OCI-LY7 (cell line): ENCODE results near the gene NINJ2. TPM values are rescaled to one million over a fixed set of nuclear protein-coding genes. Genes with fewer than 3 reads are reported as not detected.

Experiments
- BruUV-seq: library from RNA; stranded (reverse); fragments of 400-500 nt; replicated peaks from 2 replicates; lab custom pipeline; 2021; lab: Mats Ljungman, UMichigan
- CTCF ChIA-PET: fragments of 300-600 bp; sonication (Branson Sonifier 250); formaldehyde crosslinking; loops from one replicate; lab custom pipeline; 2022; ENCODE audit warnings: antibody characterized with exemption; ENCODE audit not compliant: unreplicated experiment; lab: Charles Lee
- POLR2A ChIA-PET: fragments of 300-600 bp; sonication (Branson Sonifier 250); formaldehyde crosslinking; loops from one replicate; lab custom pipeline; 2022; ENCODE audit warnings: antibody characterized with exemption; lab: Charles Lee
- DNase-seq: peaks from one replicate; pipeline ENCODE4 v3.0.0-alpha.2; 2015; ENCODE audit warnings: low spot score
- H2AFZ ChIP-seq: fragments of 200-600 bp; sonication (generic), shearing (Covaris generic); 2 replicates; pipeline ENCODE4 v1.6.1; 2014; ENCODE audit warnings: mild to moderate bottlenecking, antibody characterized with exemption, low read length, moderate library complexity
- H3K27ac ChIP-seq: fragments of 200-600 bp; sonication (generic); 2 replicates; pipeline ENCODE4 v1.5.1; 2014; ENCODE audit warnings: mixed run types, low read depth, mild to moderate bottlenecking, moderate library complexity, low read length, inconsistent platforms; ENCODE audit not compliant: poor library complexity, severe bottlenecking
- H3K36me3 ChIP-seq: fragments of 200-600 bp; sonication (generic); 2 replicates; pipeline ENCODE4 v1.6.1; 2014; ENCODE audit warnings: mild to moderate bottlenecking, antibody characterized with exemption, low read length, moderate library complexity, mixed read lengths; ENCODE audit not compliant: insufficient read depth
- H3K4me1 ChIP-seq: fragments of 200-600 bp; sonication (generic); 2 replicates; pipeline ENCODE4 v1.5.1; 2014; ENCODE audit warnings: mild to moderate bottlenecking, low read length; ENCODE audit not compliant: insufficient read depth, poor library complexity, severe bottlenecking
- H3K4me2 ChIP-seq: fragments of 200-600 bp; sonication (generic); 2 replicates; pipeline ENCODE4 v1.6.1; 2014; ENCODE audit warnings: mild to moderate bottlenecking, low read length
- H3K4me3 ChIP-seq: fragments of 200-600 bp; sonication (generic); 2 replicates; pipeline ENCODE4 v1.5.1; 2014; ENCODE audit warnings: mild to moderate bottlenecking, low read depth, low read length; ENCODE audit not compliant: poor library complexity, severe bottlenecking
- H3K79me2 ChIP-seq: fragments of 200-600 bp; sonication (generic); 2 replicates; pipeline ENCODE4 v1.6.1; 2016; ENCODE audit warnings: low read depth, mild to moderate bottlenecking, low read length, moderate library complexity, mixed read lengths; ENCODE audit not compliant: insufficient read depth
- H3K9me2 ChIP-seq: fragments of 200-600 bp; sonication (generic); 2 replicates; pipeline ENCODE4 v1.6.1; 2016; ENCODE audit warnings: mild to moderate bottlenecking, low read length, mixed read lengths; ENCODE audit not compliant: insufficient read depth
- H3K9me3 ChIP-seq: fragments of 200-600 bp; sonication (generic); 2 replicates; pipeline ENCODE4 v1.6.1; 2014; ENCODE audit warnings: mild to moderate bottlenecking, mixed run types, low read length, mixed read lengths
- H4K20me1 ChIP-seq: fragments of 200-600 bp; sonication (generic); 2 replicates; pipeline ENCODE4 v1.6.1; 2014; ENCODE audit warnings: mild to moderate bottlenecking, antibody characterized with exemption, low read length, moderate library complexity, mixed read lengths; ENCODE audit not compliant: insufficient read depth
- CTCF ChIP-seq: fragments of 200-600 bp; sonication (generic); conservative IDR thresholded peaks from 2 replicates; pipeline ENCODE4 v1.5.1; 2014; ENCODE audit warnings: mild to moderate bottlenecking, antibody characterized with exemption, low read length, moderate library complexity, mixed read lengths
- EZH2phosphoT487 ChIP-seq: fragments of 200-600 bp; sonication (generic); IDR thresholded peaks from 2 replicates; pipeline ENCODE4 v1.6.1; 2018; ENCODE audit warnings: low read depth, borderline replicate concordance, mild to moderate bottlenecking, mixed run types, antibody characterized with exemption, low read length, moderate library complexity, mixed read lengths
- intact Hi-C: fragments of 100-400 bp; cut with micrococcal nuclease; formaldehyde crosslinking; loops from one replicate; pipeline ENCODE4 v1.10.0; 2022; ENCODE audit not compliant: unreplicated experiment
- total RNA-seq, 2 experiments: library from RNA; depleted of rRNA in 1 of 2; stranded (reverse); fragments of >200 nt in 1 of 2; shearing (Covaris generic) in 1 of 2; gene quantifications; 2 replicates each; pipeline ENCODE4 v1.2.3, GENCODE V29; 2014 to 2022

Gene NINJ2
- total RNA-seq, 2 experiments from 2014 or later: 0.79 to 4.4 TPM

GRCh38 chr12:575129-575502 is 88.1 kb downstream of the NINJ2 start:
- H3K4me3 ChIP-seq: no peak overlapping the region
- H2AFZ ChIP-seq: peak overlapping the region; percentile 95
- TF ChIP-seq EZH2phosphoT487 (no peak), CTCF (no peak)
- BruUV-seq: no TSS peak
- H3K9me3 ChIP-seq: no peaks in the 10 kb centered on the region
- peaks cover 15% of the 10 kb centered on the region for H3K4me1 ChIP-seq
- H3K9me2 ChIP-seq: no peaks in the 10 kb centered on the region
- H3K36me3 ChIP-seq: no peaks in the 10 kb centered on the region
- no peaks in the 10 kb centered on the region for H4K20me1 ChIP-seq
- no peak overlapping the region for H3K27ac ChIP-seq
- no peak for DNase-seq
- intact Hi-C loops: loop anchor here (10.0 kb wide), 2 partner anchors 100 to 520 kb away; no protein-coding TSS in a partner anchor
- no peaks in the 10 kb centered on the region for H3K79me2 ChIP-seq
- no peak overlapping the region for H3K4me2 ChIP-seq
- ChIA-PET CTCF (interaction anchor here (1.3 to 1.5 kb wide), 2 partner anchors 176 to 375 kb away, joined by 4 to 9 read pairs; partner anchors contain the start of gene RAD52), POLR2A (interaction anchor here (1.2 to 3.1 kb wide), 3 partner anchors 110 to 176 kb away, joined by 3 to 14 read pairs (median 3); no protein-coding TSS in a partner anchor)

- H3K79me2 ChIP-seq: no peaks in the 10 kb centered on the region
- TF ChIP-seq EZH2phosphoT487: no peak
- TF ChIP-seq CTCF: no peak
- no peak overlapping the region for H3K4me3 ChIP-seq
- no peak overlapping the region for H3K27ac ChIP-seq
- no peaks in the 10 kb centered on the region for H3K36me3 ChIP-seq
- no peak overlapping the region for H2AFZ ChIP-seq
- peaks cover 18% of the 10 kb centered on the region for H3K4me1 ChIP-seq
- CTCF ChIA-PET: no interaction called here
- H3K9me3 ChIP-seq: no peaks in the 10 kb centered on the region
- no TSS peak for BruUV-seq
- DNase-seq: no peak
- H3K9me2 ChIP-seq: no peaks in the 10 kb centered on the region
- no peaks in the 10 kb centered on the region for H4K20me1 ChIP-seq
- POLR2A ChIA-PET: interaction anchor here (1.6 kb wide), 1 partner anchor 154 kb away, joined by 3 read pairs; no protein-coding TSS in a partner anchor
- intact Hi-C loops: loop anchor here (10.0 kb wide), 2 partner anchors 100 to 520 kb away; no protein-coding TSS in a partner anchor
- no peak overlapping the region for H3K4me2 ChIP-seq
Observed at GRCh38 chr12:574475-575128, 88.6 kb downstream of the NINJ2 start.

GRCh38 chr12:573232-573631 is 90.0 kb downstream of the NINJ2 start:
- no peaks in the 10 kb centered on the region for H3K9me3 ChIP-seq
- H3K36me3 ChIP-seq: no peaks in the 10 kb centered on the region
- TF ChIP-seq CTCF: no peak
- no peak for TF ChIP-seq EZH2phosphoT487
- H3K4me1 ChIP-seq: peaks cover 22% of the 10 kb centered on the region
- intact Hi-C loops: loop anchor here (10.0 kb wide), 2 partner anchors 102 to 522 kb away; no protein-coding TSS in a partner anchor
- no peaks in the 10 kb centered on the region for H4K20me1 ChIP-seq
- H3K9me2 ChIP-seq: no peaks in the 10 kb centered on the region
- H2AFZ ChIP-seq: no peak overlapping the region
- ChIA-PET CTCF (no interaction called here), POLR2A (interaction anchor here (0.6 to 1.0 kb wide), 2 partner anchors 104 to 176 kb away, joined by 3 to 7 read pairs; no protein-coding TSS in a partner anchor)
- H3K4me2 ChIP-seq: no peak overlapping the region
- H3K79me2 ChIP-seq: no peaks in the 10 kb centered on the region
- H3K27ac ChIP-seq: no peak overlapping the region
- DNase-seq: no peak
- no TSS peak for BruUV-seq
- H3K4me3 ChIP-seq: no peak overlapping the region
